NT2/D1 (cell line): ENCODE measurements around the gene ACBD3.

ENCODE experiments used
- YY1 ChIP-seq: IDR thresholded peaks from 2 replicates; pipeline ENCODE4 v1.6.1; 2011; ENCODE audit not compliant: insufficient read length, insufficient read depth
- ZNF274 ChIP-seq: IDR thresholded peaks from 2 replicates; pipeline ENCODE4 v1.6.1; 2011; ENCODE audit warnings: mild to moderate bottlenecking, low read depth, low read length

- TF ChIP-seq YY1 (no peak), ZNF274 (no peak)
Measured at GRCh38 chr1:226123591-226124471, 62.7 kb downstream of the ACBD3 start.
